Neural progenitor cell (in vitro differentiated cells): ENCODE results near the gene NUMB.

Experiments used
- CTCF ChIP-seq: fragments of 200-600 bp; sonication (generic); IDR thresholded peaks from 2 replicates; pipeline ENCODE4 v1.5.1; 2017; ENCODE audit warnings: antibody characterized with exemption, mild to moderate bottlenecking
- EZH2phosphoT487 ChIP-seq: fragments of 200-600 bp; sonication (generic); IDR thresholded peaks from 2 replicates; pipeline ENCODE4 v1.6.1; 2017; ENCODE audit warnings: antibody characterized with exemption

- TF ChIP-seq CTCF (no peak), EZH2phosphoT487 (no peak)
These were observed 214.6 kb downstream of the NUMB start for GRCh38 chr14:73243748-73244147.
